GM19043 (cell line): ENCODE data around the gene HPD.
A peak's percentile ranks its signal among the peaks of the same experiment; 100 is the strongest.

ENCODE experiments used
- ATAC-seq: cut with Tn5 transposase; IDR thresholded peaks from one replicate; pipeline ENCODE4 v1.9.1; 2021; ENCODE audit warnings: low read depth; ENCODE audit not compliant: unreplicated experiment

The HPD gene

DNA sequence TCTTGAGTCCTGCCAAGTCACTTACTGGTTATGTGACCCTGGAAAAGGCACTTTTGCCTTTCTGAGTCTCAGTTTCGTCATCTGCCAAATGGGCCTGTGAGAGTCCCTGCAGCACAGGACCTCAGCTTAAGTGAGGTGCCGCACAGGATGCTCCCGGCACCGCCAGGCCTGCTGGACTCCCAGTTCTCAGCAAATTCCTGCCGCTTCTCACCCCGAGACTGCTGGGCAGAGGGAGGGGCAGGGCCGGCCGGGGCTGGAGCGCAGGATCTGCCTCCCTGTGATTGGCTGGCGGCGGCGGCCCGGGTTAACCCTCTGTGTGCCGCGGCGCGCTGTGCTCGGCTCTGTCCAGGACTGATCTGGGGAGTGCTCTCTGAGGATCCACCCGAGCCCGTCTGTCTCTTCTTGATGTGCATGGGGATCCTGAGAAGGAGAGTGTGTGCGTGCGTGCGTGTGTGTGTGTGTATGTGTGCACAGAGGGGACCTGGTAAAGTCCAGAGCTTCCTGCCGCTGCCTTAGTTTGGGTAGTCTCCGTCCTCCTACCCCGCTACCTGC, 46.3 kb downstream of the HPD start:
- ATAC-seq: no peak

DNA sequence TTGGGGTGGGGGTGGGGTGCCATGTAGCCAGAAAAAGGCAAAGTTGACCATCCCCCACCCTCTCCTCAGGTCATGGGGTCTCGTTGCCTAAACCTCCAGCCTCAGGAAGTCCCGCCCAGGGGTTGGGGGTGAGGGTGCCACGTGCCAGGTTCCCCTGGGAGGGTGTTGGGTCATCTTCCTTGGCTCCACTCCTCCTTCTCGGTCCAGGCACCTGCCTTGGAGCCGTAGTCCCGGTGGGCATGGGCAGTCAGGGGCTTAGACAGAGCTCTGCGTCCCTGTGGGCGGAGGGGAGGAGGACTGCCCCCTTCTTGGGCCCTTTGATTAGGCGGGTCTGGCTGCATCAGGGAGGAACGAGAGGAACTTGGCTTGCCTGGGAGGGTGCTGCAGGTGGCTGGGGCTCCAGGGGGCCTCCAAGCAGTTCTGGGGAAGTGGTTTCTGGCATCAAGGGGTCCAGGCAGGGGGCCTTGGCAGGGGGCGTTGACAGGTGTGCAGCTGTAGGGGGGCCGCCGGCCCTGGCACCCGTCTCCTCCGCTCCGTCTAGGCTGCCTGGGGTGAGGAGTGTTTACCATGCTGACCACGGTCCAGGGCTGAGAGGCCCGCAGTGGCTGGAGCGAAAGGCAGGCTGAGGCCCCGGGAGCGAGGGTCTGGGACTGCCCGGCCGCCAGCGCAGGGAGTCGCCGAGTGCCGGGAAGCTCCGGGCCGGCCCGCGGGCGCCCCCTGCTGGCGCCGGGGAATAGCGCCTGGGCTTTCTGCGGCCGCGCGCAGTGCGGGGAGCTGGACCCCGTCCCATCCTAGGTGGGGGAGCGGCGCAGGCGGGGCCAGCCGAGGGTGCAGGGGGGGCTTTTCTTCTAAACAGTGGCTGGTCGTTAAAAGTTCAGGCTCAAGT, 47.0 kb downstream of the HPD start:
- ATAC-seq: peak; percentile 66

- ATAC-seq: no peak
Observed at GRCh38 chr12:121810833-121811433, 47.7 kb downstream of the HPD start.

GRCh38 chr12:121810234-121810817, 48.3 kb downstream of the HPD start:
- ATAC-seq: no peak

GRCh38 chr12:121809712-121810116, 48.9 kb downstream of the HPD start:
- no peak for ATAC-seq

DNA sequence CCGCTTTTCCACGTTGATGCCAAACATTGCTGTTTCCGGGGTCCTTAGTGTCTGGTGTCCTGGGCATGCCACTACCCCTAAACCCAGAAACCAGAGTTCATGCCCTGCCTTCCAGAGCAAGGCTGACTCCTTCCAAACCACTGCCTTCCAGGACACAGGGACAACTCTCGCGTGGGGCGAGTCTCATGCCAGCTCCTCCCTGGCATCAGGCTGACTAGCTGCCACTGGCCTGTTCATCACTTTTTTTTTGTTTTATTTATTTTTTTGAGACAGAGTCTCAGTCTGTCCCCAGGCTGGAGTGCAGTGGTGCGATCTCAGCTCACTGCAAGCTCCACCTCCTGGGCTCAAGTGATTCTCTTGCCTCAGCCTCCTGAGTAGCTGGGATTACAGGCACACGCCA, 50.0 kb downstream of the HPD start:
- no peak for ATAC-seq

GRCh38 chr12:121807642-121808347, 50.9 kb downstream of the HPD start:
- no peak for ATAC-seq

- no peak for ATAC-seq
Observed at GRCh38 chr12:121806546-121807423, 51.9 kb downstream of the HPD start.

- no peak for ATAC-seq
Observed at GRCh38 chr12:121806009-121806545, 52.6 kb downstream of the HPD start.

- ATAC-seq: no peak
Observed at GRCh38 chr12:121805171-121806008, 53.3 kb downstream of the HPD start.

GRCh38 chr12:121804417-121805111, 54.1 kb downstream of the HPD start:
- ATAC-seq: no peak

DNA sequence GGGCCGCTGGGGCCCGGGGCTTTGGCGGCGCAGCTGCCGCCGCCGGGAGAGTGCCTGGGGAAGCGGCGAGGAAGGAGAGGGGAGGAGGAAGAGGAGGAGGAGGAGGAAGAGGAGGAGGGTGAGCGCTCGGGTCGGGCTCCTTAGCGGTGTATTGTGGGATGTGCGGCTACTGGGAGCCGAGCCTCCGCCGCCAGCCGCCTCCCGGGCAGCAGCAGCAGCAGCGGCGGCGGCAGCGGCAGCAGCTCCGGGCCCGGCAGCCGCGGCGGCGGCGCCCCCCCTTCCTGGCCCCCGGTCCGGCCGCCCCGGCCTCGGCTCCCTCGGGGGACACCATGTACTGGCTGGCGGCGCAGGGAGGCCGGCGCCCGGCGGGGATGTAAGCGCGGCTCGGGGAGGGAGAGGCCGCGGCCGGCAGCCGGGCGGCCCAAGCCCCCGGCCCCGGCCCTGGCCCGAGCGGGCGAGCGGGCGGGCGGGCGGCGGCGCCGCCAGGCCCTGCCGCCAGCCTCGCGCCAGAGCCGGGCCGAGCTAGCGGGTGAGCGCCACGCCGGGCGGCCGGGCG, 54.7 kb downstream of the HPD start, which contains the start of gene SETD1B:
Gene SETD1B (plus strand): TSS at position 149 of the 556 bp plus-strand sequence. CDS start 729 bp downstream, outside the sequence.
- ATAC-seq: no peak

- ATAC-seq: peak; percentile 45
Observed at GRCh38 chr12:121802843-121803698, 55.6 kb downstream of the HPD start.

DNA sequence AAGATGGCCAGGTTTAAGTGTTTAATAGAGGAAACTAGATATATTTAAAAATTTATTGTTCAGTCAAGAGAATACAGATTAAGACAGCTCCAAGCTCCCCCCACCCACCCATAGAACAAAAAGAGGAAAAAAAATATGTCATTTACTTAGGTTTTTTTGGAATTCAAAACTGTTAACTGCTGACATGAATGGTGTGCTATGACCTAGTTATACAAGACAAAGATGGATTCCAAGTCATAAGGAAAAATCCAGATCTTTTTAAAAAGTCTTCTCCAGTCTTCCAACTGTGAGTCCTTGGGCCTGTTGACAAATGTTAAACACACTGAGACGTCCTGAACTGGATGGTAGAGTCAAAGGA, 56.2 kb downstream of the HPD start:
- no peak for ATAC-seq

DNA sequence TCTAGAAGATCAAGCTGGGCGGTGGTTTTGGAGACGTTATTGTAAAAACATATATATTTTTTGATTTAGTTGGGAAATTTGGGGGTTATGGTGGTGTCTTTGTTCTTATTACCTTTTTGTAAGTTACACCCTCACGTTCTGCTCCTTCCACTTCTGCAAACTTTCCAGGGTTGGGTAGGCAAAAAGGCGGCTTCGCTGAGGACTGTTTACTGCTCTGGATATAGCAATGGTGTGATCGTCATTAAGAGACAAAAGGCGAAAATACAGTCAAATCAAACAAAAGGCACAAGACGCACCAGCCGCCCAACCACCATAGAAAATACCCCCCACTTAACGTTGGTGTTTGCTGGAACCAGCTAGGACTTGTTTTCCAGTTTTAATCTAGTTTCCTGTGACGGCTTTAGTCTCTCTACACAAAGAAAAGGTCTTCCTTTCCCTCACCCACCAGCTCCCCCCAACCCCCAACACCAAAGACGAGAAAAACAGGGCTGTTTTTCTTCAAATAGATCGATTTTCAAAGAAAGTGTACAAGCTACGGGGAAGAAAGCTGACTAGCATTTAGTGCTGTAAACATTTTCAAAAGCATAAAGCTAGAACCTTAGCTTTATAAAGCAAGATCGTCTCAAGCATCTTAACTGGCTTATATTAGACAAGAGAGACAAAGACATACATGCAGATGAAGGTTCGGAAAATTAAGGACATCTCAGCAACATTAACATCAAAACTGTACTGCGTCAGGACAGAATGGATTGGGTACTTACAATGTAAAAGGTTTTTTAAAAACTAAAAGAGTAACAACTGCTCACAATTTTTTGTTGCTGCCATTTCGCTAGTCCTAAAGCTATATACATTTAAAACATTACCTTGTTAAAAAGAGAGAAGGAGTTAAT, 56.8 kb downstream of the HPD start:
- no peak for ATAC-seq
